SK-N-SH (cell line): ENCODE results near the gene TTLL7. TPM values are rescaled to one million over a fixed set of nuclear protein-coding genes. Genes with fewer than 3 reads are reported as not detected.

ENCODE experiments used
- CTCF ChIA-PET: fragments of 300-600, 350-600 bp; formaldehyde crosslinking; extraction: SDS; loops from one replicate; lab custom pipeline; 2021; lab: Yijun Ruan, JAX
- POLR2A ChIA-PET: fragments of 350-600 bp; sonication (Branson Sonifier 250); formaldehyde crosslinking; extraction: SDS; loops from one replicate; lab custom pipeline; 2020; ENCODE audit warnings: antibody characterized with exemption, inconsistent platforms; lab: Yijun Ruan, JAX
- DNase-seq: peaks from one replicate; pipeline ENCODE4 v3.0.0; 2012
- H2AFZ ChIP-seq: fragments of 200-600 bp; sonication (generic); 2 replicates; pipeline ENCODE4 v1.8.1; 2016; ENCODE audit warnings: antibody characterized with exemption, mild to moderate bottlenecking, low read depth
- H3F3A ChIP-seq: fragments of 200-600 bp; sonication (generic); replicated peaks from 2 replicates; pipeline ENCODE3; 2016; ENCODE audit warnings: antibody characterized with exemption, mild to moderate bottlenecking; ENCODE audit not compliant: insufficient read depth
- H3K27ac ChIP-seq, 2 experiments: fragments of 200-500 bp in 1 of 2; fragments of 200-600 bp in 1 of 2; sonication (Bioruptor generic) in 1 of 2; sonication (generic), shearing (Covaris generic) in 1 of 2; 2 replicates each; pipeline versions ENCODE4 v1.5.1 to v1.6.1; 2014 to 2016; ENCODE audit warnings: low read depth in 2 of 2, inconsistent platforms in 1 of 2, low read length in 1 of 2, mild to moderate bottlenecking in 1 of 2, mixed read lengths in 1 of 2
- H3K27me3 ChIP-seq: fragments of 200-600 bp; sonication (generic), shearing (Covaris generic); 2 replicates; pipeline ENCODE4 v1.6.1; 2016; ENCODE audit warnings: mixed run types; ENCODE audit not compliant: insufficient read depth
- H3K36me3 ChIP-seq, 2 experiments: fragments of 200-500 bp in 1 of 2; fragments of 200-600 bp in 1 of 2; sonication (Bioruptor generic) in 1 of 2; sonication (generic) in 1 of 2; replicated peaks in 1 of 2; 2 replicates each; pipeline versions ENCODE3 to v1.5.1; 2014 to 2016; ENCODE audit warnings: low read length in 1 of 2, mild to moderate bottlenecking in 1 of 2; ENCODE audit not compliant: insufficient read depth in 2 of 2, control insufficient read depth in 1 of 2
- H3K4me1 ChIP-seq, 2 experiments: fragments of 200-500 bp in 1 of 2; fragments of 200-600 bp in 1 of 2; sonication (Bioruptor generic) in 1 of 2; sonication (generic), shearing (Covaris generic) in 1 of 2; 2 replicates each; pipeline versions ENCODE4 v1.5.1 to v1.6.1; 2014 to 2016; ENCODE audit warnings: low read depth in 1 of 2, low read length in 1 of 2, mixed run types in 1 of 2; ENCODE audit not compliant: insufficient read depth in 2 of 2, control insufficient read depth in 1 of 2
- H3K4me2 ChIP-seq: fragments of 200-600 bp; sonication (generic), shearing (Covaris generic); 2 replicates; pipeline ENCODE4 v1.6.1; 2017; ENCODE audit warnings: mixed run types
- H3K4me3 ChIP-seq, 2 experiments: fragments of 200-500 bp in 1 of 2; fragments of 200-600 bp in 1 of 2; sonication (Bioruptor generic) in 1 of 2; sonication (generic), shearing (Covaris generic) in 1 of 2; 2 replicates each; pipeline versions ENCODE4 v1.5.1 to v1.8.1; 2014 to 2016; ENCODE audit warnings: low read depth in 2 of 2, inconsistent platforms in 1 of 2, low read length in 1 of 2, mild to moderate bottlenecking in 1 of 2, mixed read lengths in 1 of 2, moderate library complexity in 1 of 2
- H3K79me2 ChIP-seq: fragments of 200-600 bp; sonication (generic); 2 replicates; pipeline ENCODE4 v1.8.1; 2017; ENCODE audit warnings: mild to moderate bottlenecking; ENCODE audit not compliant: insufficient read depth
- H3K9ac ChIP-seq: fragments of 200-600 bp; sonication (generic); 2 replicates; pipeline ENCODE4 v1.6.1; 2017; ENCODE audit warnings: mixed run types
- H3K9me2 ChIP-seq: fragments of 200-600 bp; sonication (generic); 2 replicates; pipeline ENCODE4 v1.6.1; 2017; ENCODE audit warnings: mixed run types
- H3K9me3 ChIP-seq: fragments of 200-600 bp; sonication (generic); 2 replicates; pipeline ENCODE4 v1.6.1; 2017; ENCODE audit warnings: mixed run types, mild to moderate bottlenecking, moderate library complexity
- H4K20me1 ChIP-seq: fragments of 200-600 bp; sonication (generic); 2 replicates; pipeline ENCODE4 v1.6.1; 2017; ENCODE audit warnings: mild to moderate bottlenecking, mixed run types; ENCODE audit not compliant: insufficient read depth
- CHD2 ChIP-seq: fragments of 150-350 bp; IDR thresholded peaks from 2 replicates; pipeline ENCODE4 v1.6.1; 2018; ENCODE audit warnings: low read length; ENCODE audit not compliant: partially characterized antibody
- ELF1 ChIP-seq: IDR thresholded peaks from 2 replicates; pipeline ENCODE4 v1.4.0; 2012
- EP300 ChIP-seq, 2 experiments: IDR thresholded peaks; 2 replicates each; pipeline versions ENCODE4 v1.4.0 to v1.6.1; 2012; ENCODE audit warnings: borderline replicate concordance in 1 of 2, low read depth in 1 of 2, low read length in 1 of 2
- EZH2phosphoT487 ChIP-seq: fragments of 200-600 bp; sonication (generic); IDR thresholded peaks from 2 replicates; pipeline ENCODE4 v1.6.1; 2017; ENCODE audit warnings: low read depth, mixed run types, mild to moderate bottlenecking, antibody characterized with exemption, moderate library complexity, borderline replicate concordance
- JUND ChIP-seq: IDR thresholded peaks from 2 replicates; pipeline ENCODE4 v1.4.0; 2012
- MEF2A ChIP-seq: IDR thresholded peaks from 2 replicates; pipeline ENCODE4 v1.4.0; 2012; ENCODE audit warnings: low read depth, borderline replicate concordance
- NFIC ChIP-seq: IDR thresholded peaks from 2 replicates; pipeline ENCODE4 v1.4.0; 2012; ENCODE audit warnings: borderline replicate concordance
- NRF1 ChIP-seq: IDR thresholded peaks from 2 replicates; pipeline ENCODE4 v1.6.1; 2012; ENCODE audit warnings: low read depth, mild to moderate bottlenecking, low read length
- RCOR1 ChIP-seq: fragments of 150-350 bp; IDR thresholded peaks from 2 replicates; pipeline ENCODE4 v1.6.1; 2017; ENCODE audit warnings: antibody characterized with exemption, low read length
- REST ChIP-seq: IDR thresholded peaks from 2 replicates; pipeline ENCODE4 v1.6.1; 2012; ENCODE audit warnings: mild to moderate bottlenecking, low read depth, low read length, moderate library complexity
- RFX5 ChIP-seq: IDR thresholded peaks from 2 replicates; pipeline ENCODE4 v1.6.1; 2012; ENCODE audit warnings: mild to moderate bottlenecking, improper control_type of control experiment, low read length
- RXRA ChIP-seq: IDR thresholded peaks from 2 replicates; pipeline ENCODE4 v1.4.0; 2012; ENCODE audit warnings: low read depth, mild to moderate bottlenecking, borderline replicate concordance
- SIN3A ChIP-seq: IDR thresholded peaks from 2 replicates; pipeline ENCODE4 v1.6.1; 2012; ENCODE audit warnings: low read depth, mild to moderate bottlenecking, low read length, moderate library complexity, borderline replicate concordance
- TCF12 ChIP-seq: IDR thresholded peaks from 2 replicates; pipeline ENCODE4 v1.4.0; 2012
- TEAD4 ChIP-seq: IDR thresholded peaks from 2 replicates; pipeline ENCODE4 v1.4.0; 2012; ENCODE audit warnings: mild to moderate bottlenecking, borderline replicate concordance; ENCODE audit not compliant: insufficient read depth
- WGBS: methylation state at CpG from one replicate; pipeline ENCODE4 v1.1.6; 2017; ENCODE audit warnings: low lambda C conversion rate; 5-methylcytosine and 5-hydroxymethylcytosine counted together
- polyA plus RNA-seq, 3 experiments: library from polyadenylated mRNA; depleted of rRNA; stranded (reverse); fragments of >200 nt; gene quantifications; 2 replicates each; pipeline ENCODE4 v1.2.3, GENCODE V29; 2012
- TF ChIP-seq, protein P1 (sequence below): IDR thresholded peaks from 2 replicates; pipeline ENCODE4 v1.4.0; 2012; ENCODE audit warnings: low read depth
- TF ChIP-seq, protein P2 (sequence below): IDR thresholded peaks from 2 replicates; pipeline ENCODE4 v1.4.0; 2012; ENCODE audit warnings: low read depth, borderline replicate concordance

TTLL7 gene
- polyA plus RNA-seq, 1 of the 3 experiments (the other 2 are of a cell fraction): 7.3 TPM

GRCh38 chr1:83970114-83970513 is 28.8 kb downstream of the TTLL7 start:
- no peak for TF ChIP-seq TEAD4
- no peak for TF ChIP-seq NRF1
- no peak for TF ChIP-seq MEF2A
- no peak for TF ChIP-seq ELF1
- TF ChIP-seq SIN3A: no peak
- no peak for TF ChIP-seq TCF12
- TF ChIP-seq, protein P1, sequence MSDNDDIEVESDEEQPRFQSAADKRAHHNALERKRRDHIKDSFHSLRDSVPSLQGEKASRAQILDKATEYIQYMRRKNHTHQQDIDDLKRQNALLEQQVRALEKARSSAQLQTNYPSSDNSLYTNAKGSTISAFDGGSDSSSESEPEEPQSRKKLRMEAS: no peak
- TF ChIP-seq RFX5: no peak
- no peak for TF ChIP-seq CHD2
- no peak for TF ChIP-seq EP300 (IDR thresholded peaks at IDR 0.05; ENCODE audit: borderline replicate concordance in 1 of 2, low read depth in 1 of 2, low read length in 1 of 2)
- TF ChIP-seq RXRA: no peak
- Histone ChIP-seq H3K27ac (no peak overlapping the region), H3K79me2 (no peaks in the 10 kb centered on the region), H3K36me3 (no peaks in the 10 kb centered on the region), H3K4me2 (no peak overlapping the region), H3K27me3 (no peaks in the 10 kb centered on the region), H2AFZ (no peak overlapping the region), H3K9me3 (no peaks in the 10 kb centered on the region), H3K9me2 (no peaks in the 10 kb centered on the region), H3F3A (no peaks in the 10 kb centered on the region), H3K4me3 (no peak overlapping the region), H3K4me1 (no peaks in the 10 kb centered on the region), H4K20me1 (no peaks in the 10 kb centered on the region), H3K9ac (no peak overlapping the region)
- DNase-seq: no peak
- ChIA-PET CTCF (no interaction called here), POLR2A (no interaction called here)

GRCh38 chr1:83967336-83967735 is 31.6 kb downstream of the TTLL7 start:
- Histone ChIP-seq H3K4me1 (peaks cover 0 to 2% of the 10 kb centered on the region in 2 experiments; a peak in 2 of 4 replicates), H2AFZ (no peak overlapping the region)

More at GRCh38 chr1:83967336-83967735, 31.6 kb downstream of the TTLL7 start:
- no peak overlapping the region for H3K27ac ChIP-seq
- no peaks in the 10 kb centered on the region for H3F3A ChIP-seq
- no peaks in the 10 kb centered on the region for H3K79me2 ChIP-seq
- no peaks in the 10 kb centered on the region for H3K27me3 ChIP-seq
- H3K4me2 ChIP-seq: no peak overlapping the region
- no peak overlapping the region for H3K4me3 ChIP-seq
- H4K20me1 ChIP-seq: no peaks in the 10 kb centered on the region
- POLR2A ChIA-PET: no interaction called here
- no peaks in the 10 kb centered on the region for H3K9me3 ChIP-seq
- no peak overlapping the region for H3K9ac ChIP-seq
- 86% methylated on average over 1 of the region's 1 CpG for WGBS
- TF ChIP-seq, protein P2, sequence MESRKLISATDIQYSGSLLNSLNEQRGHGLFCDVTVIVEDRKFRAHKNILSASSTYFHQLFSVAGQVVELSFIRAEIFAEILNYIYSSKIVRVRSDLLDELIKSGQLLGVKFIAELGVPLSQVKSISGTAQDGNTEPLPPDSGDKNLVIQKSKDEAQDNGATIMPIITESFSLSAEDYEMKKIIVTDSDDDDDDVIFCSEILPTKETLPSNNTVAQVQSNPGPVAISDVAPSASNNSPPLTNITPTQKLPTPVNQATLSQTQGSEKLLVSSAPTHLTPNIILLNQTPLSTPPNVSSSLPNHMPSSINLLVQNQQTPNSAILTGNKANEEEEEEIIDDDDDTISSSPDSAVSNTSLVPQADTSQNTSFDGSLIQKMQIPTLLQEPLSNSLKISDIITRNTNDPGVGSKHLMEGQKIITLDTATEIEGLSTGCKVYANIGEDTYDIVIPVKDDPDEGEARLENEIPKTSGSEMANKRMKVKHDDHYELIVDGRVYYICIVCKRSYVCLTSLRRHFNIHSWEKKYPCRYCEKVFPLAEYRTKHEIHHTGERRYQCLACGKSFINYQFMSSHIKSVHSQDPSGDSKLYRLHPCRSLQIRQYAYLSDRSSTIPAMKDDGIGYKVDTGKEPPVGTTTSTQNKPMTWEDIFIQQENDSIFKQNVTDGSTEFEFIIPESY: no peak
- TF ChIP-seq REST (no peak), EP300 (IDR thresholded peaks at IDR 0.05; ENCODE audit: borderline replicate concordance in 1 of 2, low read depth in 1 of 2, low read length in 1 of 2) (no peak), RXRA (no peak), NFIC (no peak), RCOR1 (no peak), JUND (no peak), EZH2phosphoT487 (no peak)
- TF ChIP-seq, all 33 proteins: peak for 0
- CTCF ChIA-PET: interaction anchor here (0.6 kb wide), 1 partner anchor 835 kb away, joined by 3 read pairs; no protein-coding TSS in a partner anchor
- Histone ChIP-seq H3K36me3 (no peaks in the 10 kb centered on the region), H3K9me2 (no peaks in the 10 kb centered on the region)
- DNase-seq: no peak
